GM23338 (cell line): ENCODE data around the gene KATNAL2. TPM values are rescaled to one million over a fixed set of nuclear protein-coding genes. Genes with fewer than 3 reads are reported as not detected.

ENCODE experiments used
- ATAC-seq: fragments of 200-7000 bp; cut with Tn5 transposase; 3 replicates; pipeline ENCODE4 v1.9.1; 2020
- DNase-seq: peaks from one replicate; pipeline ENCODE4 v3.0.0-alpha.2; 2015; ENCODE audit warnings: low spot score
- H2AFZ ChIP-seq: fragments of 200-600 bp; sonication (generic); 2 replicates; pipeline ENCODE4 v1.8.0; 2016; ENCODE audit warnings: antibody characterized with exemption, mild to moderate bottlenecking, moderate library complexity
- H3F3A ChIP-seq: fragments of 200-600 bp; sonication (generic); replicated peaks from 2 replicates; pipeline ENCODE4 v1.8.0; 2017; ENCODE audit warnings: antibody characterized with exemption, mixed run types, low read depth
- H3K27ac ChIP-seq: fragments of 200-600 bp; sonication (generic); 2 replicates; pipeline ENCODE4 v1.6.1; 2016; ENCODE audit warnings: low read depth
- H3K27me3 ChIP-seq: fragments of 200-600 bp; sonication (generic); 2 replicates; pipeline ENCODE4 v1.8.0; 2016; ENCODE audit warnings: mild to moderate bottlenecking, mixed run types, moderate library complexity; ENCODE audit not compliant: insufficient read depth
- H3K36me3 ChIP-seq: fragments of 200-600 bp; sonication (generic); 2 replicates; pipeline ENCODE4 v1.8.0; 2016; ENCODE audit warnings: mild to moderate bottlenecking; ENCODE audit not compliant: insufficient read depth
- H3K4me1 ChIP-seq: fragments of 200-600 bp; sonication (generic); 2 replicates; pipeline ENCODE4 v1.8.0; 2016; ENCODE audit warnings: mild to moderate bottlenecking, moderate library complexity; ENCODE audit not compliant: insufficient read depth
- H3K4me2 ChIP-seq: fragments of 200-600 bp; sonication (generic); 2 replicates; pipeline ENCODE4 v1.7.1; 2017; ENCODE audit warnings: mixed run types
- H3K4me3 ChIP-seq: fragments of 200-600 bp; sonication (generic); 2 replicates; pipeline ENCODE4 v1.6.1; 2016; ENCODE audit warnings: mixed run types
- H3K79me2 ChIP-seq: fragments of 200-600 bp; sonication (generic); replicated peaks from 2 replicates; pipeline ENCODE4 v1.8.0; 2017; ENCODE audit warnings: mild to moderate bottlenecking; ENCODE audit not compliant: insufficient read depth
- H3K9me2 ChIP-seq: fragments of 200-600 bp; sonication (generic); 2 replicates; pipeline ENCODE4 v1.8.0; 2017; ENCODE audit not compliant: insufficient read depth
- H4K20me1 ChIP-seq: fragments of 200-600 bp; sonication (generic); replicated peaks from 2 replicates; pipeline ENCODE4 v1.8.0; 2017; ENCODE audit warnings: mild to moderate bottlenecking; ENCODE audit not compliant: insufficient read depth
- H3K27ac Mint-ChIP-seq: 2 replicates; pipeline ENCODE4 v1.8.0; 2020; ENCODE audit warnings: inconsistent platforms, mild to moderate bottlenecking, moderate library complexity, mixed read lengths
- H3K27me3 Mint-ChIP-seq: 3 replicates; pipeline ENCODE4 v1.8.0; 2022; ENCODE audit warnings: low read depth, mild to moderate bottlenecking, moderate library complexity, mixed read lengths, inconsistent platforms; ENCODE audit not compliant: insufficient read depth, poor library complexity
- H3K36me3 Mint-ChIP-seq: 3 replicates; pipeline ENCODE4 v1.8.0; 2021; ENCODE audit warnings: low read depth, mild to moderate bottlenecking, inconsistent platforms, moderate library complexity, mixed read lengths
- H3K4me1 Mint-ChIP-seq: 3 replicates; pipeline ENCODE4 v1.8.0; 2020; ENCODE audit warnings: mild to moderate bottlenecking, inconsistent platforms, mixed read lengths
- H3K4me3 Mint-ChIP-seq: 3 replicates; pipeline ENCODE4 v1.8.0; 2021; ENCODE audit warnings: moderate library complexity, mild to moderate bottlenecking, inconsistent platforms, mixed read lengths
- H3K9me3 Mint-ChIP-seq: 3 replicates; pipeline ENCODE4 v1.8.0; 2020; ENCODE audit warnings: moderate library complexity, mild to moderate bottlenecking, inconsistent platforms, mixed read lengths
- CREB1 ChIP-seq: fragments of 250-450 bp; sonication (Bioruptor Pico); IDR thresholded peaks from 2 replicates; pipeline ENCODE4 v1.5.0; 2020; ENCODE audit warnings: low read depth, mild to moderate bottlenecking, moderate library complexity
- CTCF ChIP-seq, 2 experiments: fragments of 200-600 bp in 1 of 2; sonication (generic) in 1 of 2; conservative IDR thresholded peaks; 2 replicates each; pipeline versions ENCODE4 v1.5.1 to v1.6.1; 2016 to 2017; ENCODE audit warnings: antibody characterized with exemption in 2 of 2, low read depth in 2 of 2, mild to moderate bottlenecking in 2 of 2, moderate library complexity in 1 of 2
- ETS1 ChIP-seq: IDR thresholded peaks from 2 replicates; pipeline ENCODE4 v1.6.1; 2016; ENCODE audit warnings: antibody characterized with exemption
- EZH2 ChIP-seq: fragments of 200-600 bp; sonication (generic); IDR thresholded peaks from one replicate; pipeline ENCODE4 v1.8.0; 2017; ENCODE audit warnings: antibody characterized with exemption, mild to moderate bottlenecking, low read depth; ENCODE audit not compliant: unreplicated experiment
- JUNB ChIP-seq: IDR thresholded peaks from one replicate; pipeline ENCODE4 v1.6.1; 2016; ENCODE audit warnings: antibody characterized with exemption; ENCODE audit not compliant: unreplicated experiment
- POLR2AphosphoS5 ChIP-seq: IDR thresholded peaks from 2 replicates; pipeline ENCODE4 v1.6.1; 2016; ENCODE audit warnings: antibody characterized with exemption, low read depth
- REST ChIP-seq: IDR thresholded peaks from one replicate; pipeline ENCODE4 v1.6.1; 2018; ENCODE audit warnings: antibody characterized with exemption; ENCODE audit not compliant: unreplicated experiment
- STAT1 ChIP-seq: IDR thresholded peaks from one replicate; pipeline ENCODE4 v1.6.1; 2016; ENCODE audit warnings: antibody characterized with exemption; ENCODE audit not compliant: unreplicated experiment
- ZNF114 ChIP-seq: fragments of 250-450 bp; sonication (Bioruptor Pico); IDR thresholded peaks from 2 replicates; pipeline ENCODE4 v1.5.0; 2020; ENCODE audit warnings: mild to moderate bottlenecking, moderate library complexity
- polyA plus RNA-seq: library from polyadenylated mRNA; unstranded; fragments of >200 nt; fragmentation: Nextera tagmentation; extraction: Ambion mirVana; gene quantifications from 2 replicates; pipeline ENCODE4 v1.2.1, GENCODE V29; 2016
- total RNA-seq: library from RNA; depleted of rRNA; stranded (reverse); fragments of >200 nt; shearing (Covaris generic); gene quantifications from 2 replicates; pipeline ENCODE4 v1.2.3, GENCODE V29; 2014

Gene KATNAL2
- total and polyA plus RNA-seq, 2 experiments from 2014 or later: 11.8 TPM

GRCh38 chr18:46916551-46917107 lies 773 bp upstream of the KATNAL2 start:
- H3K4me3 ChIP-seq: peak overlapping the region; percentile 64
- DNase-seq (no peak), ATAC-seq (no peak)
- H3K9me3 Mint-ChIP-seq: peaks cover 3% of the 10 kb centered on the region; the same call in 1 of the 3 replicates
- H3K4me1 Mint-ChIP-seq: peaks cover 61% of the 10 kb centered on the region
- H3K36me3 ChIP-seq: no peaks in the 10 kb centered on the region
- no peaks in the 10 kb centered on the region for H3K9me2 ChIP-seq
- peak overlapping the region; percentile 70; the same call in 1 of the 2 replicates for H3K27ac ChIP-seq
- H3K27me3 Mint-ChIP-seq: peaks cover 15% of the 10 kb centered on the region
- peaks cover 9% of the 10 kb centered on the region for H3K36me3 Mint-ChIP-seq
- H2AFZ ChIP-seq: no peak overlapping the region
- peak overlapping the region; percentile 82 for H3K4me2 ChIP-seq
- H3K4me1 ChIP-seq: peaks cover 56% of the 10 kb centered on the region
- peak overlapping the region; percentile 92 for H3K27ac Mint-ChIP-seq
- H3K4me3 Mint-ChIP-seq: peak overlapping the region; percentile 95
- H3K79me2 ChIP-seq: peaks cover 51% of the 10 kb centered on the region
- TF ChIP-seq ZNF114 (CRISPR knock-in tag) (no peak), ETS1 (no peak), JUNB (no peak), CTCF (conservative IDR thresholded peaks at IDR 0.05; ENCODE audit: low read depth in 2 of 2) (no peak), EZH2 (no peak), POLR2AphosphoS5 (no peak), REST (no peak), STAT1 (no peak), CREB1 (CRISPR knock-in tag) (no peak)
- no peaks in the 10 kb centered on the region for H3F3A ChIP-seq
- H4K20me1 ChIP-seq: peaks cover 36% of the 10 kb centered on the region
- no peaks in the 10 kb centered on the region for H3K27me3 ChIP-seq
